ENCODE results near the gene OR2H2.

The OR2H2 gene

GRCh38 chr6:29617782-29618554 is 33.0 kb downstream of the OR2H2 start:
- DNase-seq (ENCODE audit: low read depth): no peak
- peak; percentile 26 for TF ChIP-seq CTCF (IDR thresholded peaks at IDR 0.05; ENCODE audit: low read length, missing control alignments)
- no peak overlapping the region for H3K4me3 ChIP-seq (replicated peaks; ENCODE audit: low read depth, low read length)

DNA sequence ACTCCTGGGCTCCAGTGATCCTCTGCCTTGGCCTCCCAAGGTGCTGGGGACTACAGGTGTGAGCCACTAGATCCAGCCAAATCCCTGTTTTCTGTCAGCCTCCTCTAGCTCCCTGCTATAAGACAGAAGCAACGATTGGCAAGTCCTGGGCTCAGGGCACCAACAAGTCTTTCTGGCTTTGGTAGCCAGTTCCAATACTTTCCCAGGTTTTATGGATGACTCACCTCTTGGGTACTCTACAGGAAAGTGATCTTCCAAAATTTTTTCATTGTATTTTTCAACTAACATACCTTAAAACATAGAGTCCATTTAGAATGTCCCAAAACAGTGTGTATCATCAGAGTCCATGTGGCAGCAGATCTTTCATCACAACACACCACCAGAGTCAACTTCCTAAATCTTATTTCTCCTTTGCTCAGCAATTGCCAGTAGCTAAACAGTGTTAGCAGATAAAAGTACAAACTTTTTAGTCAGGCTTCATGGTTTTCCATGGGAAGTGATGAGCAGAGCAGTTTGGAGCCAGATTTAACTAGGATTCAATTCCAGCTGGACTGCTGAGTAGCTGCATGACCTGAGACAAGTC is 34.7 kb downstream of the OR2H2 start:
- no peak for DNase-seq (ENCODE audit: low read depth)
- H3K4me3 ChIP-seq (replicated peaks; ENCODE audit: low read depth, low read length): no peak overlapping the region
- no peak for TF ChIP-seq CTCF (IDR thresholded peaks at IDR 0.05; ENCODE audit: low read length, missing control alignments)

DNA sequence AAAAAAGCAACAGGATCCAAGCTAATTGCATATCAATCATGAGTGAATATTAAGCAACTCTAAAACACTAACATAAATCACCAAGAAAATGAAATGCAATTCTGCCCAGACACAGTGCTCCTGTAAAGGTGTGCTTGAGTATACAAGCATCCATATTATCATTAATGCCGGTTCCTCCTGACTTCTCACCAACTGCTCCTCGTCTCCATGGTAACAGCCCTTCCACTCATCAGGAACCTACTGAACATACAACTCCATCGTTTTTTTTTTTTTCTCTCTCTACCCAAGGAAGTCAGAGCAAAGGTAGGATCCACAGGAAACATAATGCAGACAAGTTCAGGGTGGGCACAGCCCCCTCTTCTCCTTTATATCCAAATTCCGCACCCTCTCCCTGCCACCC is 35.7 kb downstream of the OR2H2 start:
- no peak for TF ChIP-seq CTCF (IDR thresholded peaks at IDR 0.05; ENCODE audit: low read length, missing control alignments)
- H3K4me3 ChIP-seq (replicated peaks; ENCODE audit: low read depth, low read length): no peak overlapping the region
- DNase-seq (ENCODE audit: low read depth): no peak

GRCh38 chr6:29624520-29624961 is 39.6 kb downstream of the OR2H2 start:
- H3K4me3 ChIP-seq (replicated peaks; ENCODE audit: low read depth, low read length): no peak overlapping the region
- TF ChIP-seq CTCF (IDR thresholded peaks at IDR 0.05; ENCODE audit: low read length, missing control alignments): no peak
- no peak for DNase-seq (ENCODE audit: low read depth)

DNA sequence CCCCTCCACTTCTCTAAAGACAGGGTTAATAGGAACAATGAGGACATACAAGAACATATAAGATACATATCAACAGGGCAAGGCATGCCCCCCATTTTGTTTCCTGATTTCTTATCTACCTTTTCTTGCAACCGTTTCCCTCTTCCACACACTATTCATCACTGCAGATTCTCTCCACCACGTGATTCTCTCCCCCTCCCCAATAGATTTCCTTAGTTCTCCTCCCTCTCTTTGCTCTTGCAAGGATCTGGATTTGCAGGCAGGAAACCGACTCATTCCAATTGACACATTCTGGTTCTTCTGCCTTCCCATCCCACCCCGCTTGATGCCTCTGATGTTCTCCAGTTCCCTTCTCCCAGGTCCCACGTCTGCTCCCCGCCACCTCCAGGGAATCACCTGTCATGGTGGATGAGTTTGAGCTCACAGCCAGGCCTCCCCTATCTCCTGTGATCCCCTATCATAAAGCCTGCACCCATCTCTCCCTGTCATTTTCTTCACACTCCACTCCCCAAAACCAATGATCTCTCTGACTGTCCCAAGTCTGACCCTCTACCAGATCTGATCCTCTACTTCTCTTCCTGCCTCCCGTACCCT is 40.5 kb downstream of the OR2H2 start:
- DNase-seq (ENCODE audit: low read depth): no peak
- TF ChIP-seq CTCF (IDR thresholded peaks at IDR 0.05; ENCODE audit: low read length, missing control alignments): no peak
- H3K4me3 ChIP-seq (replicated peaks; ENCODE audit: low read depth, low read length): no peak overlapping the region

GRCh38 chr6:29626948-29627754 is 42.2 kb downstream of the OR2H2 start:
- peak overlapping the region; percentile 76 for H3K4me3 ChIP-seq (replicated peaks; ENCODE audit: low read depth, low read length)
- DNase-seq (ENCODE audit: low read depth): no peak
- TF ChIP-seq CTCF (IDR thresholded peaks at IDR 0.05; ENCODE audit: low read length, missing control alignments): no peak

Data from fibroblast of pulmonary artery (primary cell).